ENCODE measurements around the gene NANOGP8. TPM values are rescaled to one million over a fixed set of nuclear protein-coding genes. Genes with fewer than 3 reads are reported as not detected.
"Not testable (repeated sequence)": the region's sequence is repeated elsewhere in the genome, so short reads cannot be mapped to it uniquely, and the experiment has no call there.

Gene NANOGP8
- polyA plus RNA-seq (ENCODE audit: insufficient read length), result 0.76 TPM
- long read RNA-seq, donor 1, result 0 reads
- long read RNA-seq, donor 2, partial matches to known transcripts, result 0 of 2 reads
- long read RNA-seq, donor 2, other reads (novel, unspliced or antisense), result 0 of 2 reads
- long read RNA-seq, donor 3, result 0 reads
- long read RNA-seq, donor 4, result 0 reads
- long read RNA-seq, donor 5, result 0 reads
- long read RNA-seq, donor 6, result 0 reads
- long read RNA-seq, donor 7, partial matches to known transcripts, result 0 of 1 reads
- long read RNA-seq, donor 7, other reads (novel, unspliced or antisense), result 0 of 1 reads
- long read RNA-seq, donor 8, result 0 reads

GRCh38 chr15:35085176-35085919, at the start of gene NANOGP8:
Gene NANOGP8, minus strand, starts transcription at chr15:35085295. Its CDS starts 185 bp downstream, at chr15:35085110.
- DNase-seq, result not testable (repeated sequence)

- no peak for DNase-seq
Measured at GRCh38 chr15:35134299-35134698, 49.2 kb upstream of the NANOGP8 start.

- no peak for DNase-seq
Measured at GRCh38 chr15:35130245-35130644, 45.1 kb upstream of the NANOGP8 start.

- no peak for DNase-seq
Measured at GRCh38 chr15:35129361-35129760, 44.3 kb upstream of the NANOGP8 start.

GRCh38 chr15:35127717-35128116, 42.6 kb upstream of the NANOGP8 start:
- no peak for DNase-seq

GRCh38 chr15:35126236-35126635, 41.1 kb upstream of the NANOGP8 start:
- DNase-seq, result no peak

GRCh38 chr15:35123743-35124142, 38.6 kb upstream of the NANOGP8 start:
- DNase-seq, result no peak

GRCh38 chr15:35121611-35122359, 36.7 kb upstream of the NANOGP8 start:
- DNase-seq, result no peak

GRCh38 chr15:35120173-35120572, 35.1 kb upstream of the NANOGP8 start:
- no peak for DNase-seq

- DNase-seq, result no peak
Measured at GRCh38 chr15:35118960-35119359, 33.9 kb upstream of the NANOGP8 start.

- no peak for DNase-seq
Measured at GRCh38 chr15:35117543-35118265, 32.6 kb upstream of the NANOGP8 start.

GRCh38 chr15:35115155-35115725, 30.1 kb upstream of the NANOGP8 start:
- DNase-seq, result no peak

GRCh38 chr15:35112346-35112745, 27.3 kb upstream of the NANOGP8 start:
- DNase-seq, result no peak

- no peak for DNase-seq
Measured at GRCh38 chr15:35111861-35112260, 26.8 kb upstream of the NANOGP8 start.

GRCh38 chr15:35108453-35108852, 23.4 kb upstream of the NANOGP8 start:
- no peak for DNase-seq

GRCh38 chr15:35107561-35107960, 22.5 kb upstream of the NANOGP8 start:
- DNase-seq, result no peak

GRCh38 chr15:35107122-35107521, 22.0 kb upstream of the NANOGP8 start:
- no peak for DNase-seq

- no peak for DNase-seq
Measured at GRCh38 chr15:35104526-35105147, 19.5 kb upstream of the NANOGP8 start.

GRCh38 chr15:35102186-35102585, 17.1 kb upstream of the NANOGP8 start:
- DNase-seq, result no peak

GRCh38 chr15:35101335-35101734, 16.2 kb upstream of the NANOGP8 start:
- no peak for DNase-seq

GRCh38 chr15:35098737-35099136, 13.6 kb upstream of the NANOGP8 start:
- no peak for DNase-seq
